AG09319 (cell line): ENCODE data around the gene TBC1D5.

Experiments used
- DNase-seq: peaks from one replicate; pipeline ENCODE4 v3.0.0-alpha.2; 2010; ENCODE audit warnings: low read depth; ENCODE audit errors: extremely low read depth
- CTCF ChIP-seq: IDR thresholded peaks from 2 replicates; pipeline ENCODE4 v1.5.1; 2011; ENCODE audit warnings: low read depth, mild to moderate bottlenecking, inconsistent platforms, low read length, moderate library complexity

Gene TBC1D5

DNA sequence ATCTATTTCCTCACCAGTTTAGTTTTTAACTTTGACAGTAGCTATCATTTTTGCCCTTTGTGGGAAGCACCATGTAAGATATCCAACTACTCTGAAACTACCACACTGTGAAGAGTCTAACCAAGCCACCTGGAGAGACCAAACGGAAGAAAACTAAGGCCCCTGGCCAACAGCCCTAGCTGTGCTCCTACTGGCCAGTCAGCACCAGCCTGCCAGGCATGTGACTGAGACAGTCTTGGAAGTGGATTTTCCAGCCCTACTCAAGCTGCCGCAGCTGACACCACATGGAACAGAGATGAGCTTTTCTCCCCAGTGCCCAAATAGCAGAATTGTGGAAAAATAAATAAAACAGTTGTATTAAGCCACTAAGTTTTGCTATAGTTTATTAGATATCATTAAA, 2.9 kb upstream of the TBC1D5 start:
- no peak for TF ChIP-seq CTCF
- no peak for DNase-seq

GRCh38 chr3:17744693-17745092, 2.3 kb upstream of the TBC1D5 start:
- DNase-seq, result no peak
- TF ChIP-seq CTCF, result no peak

DNA sequence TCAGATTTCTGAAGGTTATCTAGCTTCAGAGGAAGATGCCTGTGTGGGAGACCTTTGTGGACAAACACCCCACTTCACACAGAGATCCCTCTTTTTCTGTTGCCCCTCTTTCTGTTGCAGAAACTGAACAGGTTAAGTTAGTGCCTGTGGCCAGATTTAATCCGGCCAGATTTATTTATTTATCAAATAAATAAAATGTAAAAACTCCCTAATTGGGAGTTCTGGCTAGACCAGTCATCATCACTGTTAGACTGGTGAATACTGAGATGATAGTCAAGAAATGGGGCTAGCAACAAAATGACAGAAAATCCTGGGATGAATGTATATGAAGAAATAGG, 1.2 kb upstream of the TBC1D5 start:
- no peak for DNase-seq
- no peak for TF ChIP-seq CTCF

DNA sequence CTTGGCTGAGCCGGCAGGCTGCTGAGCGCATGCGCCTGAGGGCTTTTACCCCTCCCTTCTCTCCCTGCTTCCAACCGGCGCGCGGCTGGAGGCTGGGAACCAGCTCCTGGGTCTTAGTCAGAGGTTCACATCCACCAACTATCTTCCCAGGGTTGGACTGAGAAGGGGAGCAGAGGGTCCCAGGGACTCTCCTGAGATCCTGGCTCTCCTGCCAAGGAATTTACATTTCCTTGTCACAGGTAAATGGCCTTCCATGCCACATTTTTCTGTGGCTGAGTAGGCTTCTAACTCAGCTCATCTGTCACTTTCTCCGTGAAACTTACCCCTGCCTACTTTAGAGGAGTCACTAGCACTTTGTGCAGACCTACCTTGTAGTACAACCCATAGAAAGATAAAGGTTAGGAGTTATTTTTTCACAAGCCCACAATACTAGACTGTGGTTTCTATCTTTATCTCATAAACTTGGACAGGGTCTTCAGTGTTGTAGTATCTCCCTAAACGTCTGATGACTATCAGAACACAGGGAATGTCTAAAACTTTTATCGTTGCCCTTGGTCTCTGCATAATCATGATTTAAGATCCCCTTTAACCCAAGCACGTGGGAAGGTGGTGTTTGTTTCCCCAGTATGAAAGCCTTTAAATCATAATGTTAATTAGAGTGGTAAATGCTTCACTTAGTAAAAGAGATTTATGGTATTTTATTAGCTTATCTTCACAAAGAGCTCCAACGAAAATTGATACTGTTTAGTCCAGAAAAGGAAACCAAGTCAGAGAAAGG, 638 bp upstream of the TBC1D5 start:
- no peak for DNase-seq
- no peak for TF ChIP-seq CTCF

DNA sequence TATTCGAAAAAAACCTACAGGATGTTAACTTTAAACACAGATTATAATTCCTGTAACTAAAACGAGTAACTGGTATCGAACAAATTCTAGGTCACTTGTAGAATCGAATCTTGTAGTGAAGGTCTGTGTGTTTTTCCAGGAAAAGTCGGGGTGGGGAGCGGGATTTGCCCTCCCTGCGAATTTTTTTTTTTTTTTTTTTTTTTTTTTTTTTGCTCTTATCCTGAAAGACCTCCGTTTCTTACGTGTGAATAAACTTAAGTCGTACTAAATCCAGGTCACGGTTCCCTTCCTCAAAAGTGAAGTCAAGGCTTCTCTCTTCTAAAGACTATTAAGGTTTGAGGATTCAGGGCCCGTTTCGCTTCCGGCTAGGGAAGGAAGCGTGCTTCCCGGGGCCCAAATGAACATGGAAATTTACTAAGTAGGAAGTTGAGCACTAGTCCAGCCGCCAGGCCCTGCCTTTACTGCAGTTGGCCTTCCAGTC, 770 bp downstream of the TBC1D5 start:
- DNase-seq, result no peak
- no peak for TF ChIP-seq CTCF

GRCh38 chr3:17740721-17741141, 1.7 kb downstream of the TBC1D5 start:
- no peak for TF ChIP-seq CTCF
- DNase-seq, result no peak

DNA sequence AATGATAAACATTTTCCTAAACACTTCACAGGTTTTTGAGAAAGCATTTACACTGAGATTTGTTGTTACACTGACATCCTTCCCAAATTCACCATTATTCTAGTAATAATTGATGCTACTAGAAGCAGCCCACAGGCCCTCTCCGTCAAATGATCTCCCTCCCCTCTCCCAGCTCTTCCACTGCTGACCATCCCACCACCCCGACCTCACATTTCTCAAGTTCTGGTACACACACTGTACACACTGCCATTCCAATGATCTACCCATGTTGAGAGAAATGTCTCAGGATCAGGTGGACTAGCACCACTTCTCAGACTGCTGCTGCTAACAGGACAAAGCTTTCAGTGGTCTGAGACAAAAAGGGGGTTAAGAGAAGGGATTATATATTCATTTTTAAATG, 3.5 kb downstream of the TBC1D5 start:
- DNase-seq, result no peak
- TF ChIP-seq CTCF, result no peak
